Medulla oblongata (tissue), 1 donor: ENCODE data around the gene PIR.

Experiments used
- DNase-seq: peaks from one replicate; pipeline ENCODE4 v3.0.0-alpha.2; 2015; ENCODE audit errors: extremely low spot score

PIR gene

DNA sequence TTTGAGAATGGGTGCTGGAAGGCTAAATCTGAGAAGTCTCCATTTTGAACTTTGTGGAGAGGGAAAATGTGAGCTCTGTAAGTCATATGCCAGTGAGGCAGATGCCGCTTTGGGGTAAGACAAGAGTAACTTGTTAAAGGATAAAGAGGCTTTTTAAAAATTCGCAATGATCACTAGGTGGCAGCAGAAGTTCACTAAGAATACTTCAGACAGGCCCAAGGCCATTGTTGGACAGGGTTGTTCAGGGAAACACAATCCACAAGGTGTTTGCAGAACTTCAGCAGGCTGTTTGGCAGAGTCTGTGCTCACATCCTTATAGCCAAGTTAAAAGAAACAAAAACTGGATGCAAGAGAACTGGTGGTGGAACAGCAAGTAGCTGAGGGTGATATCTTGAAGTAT lies 144.1 kb downstream of the PIR start:
- DNase-seq = peak; percentile 86

- no peak for DNase-seq
Observed at GRCh38 chrX:15345976-15346375, 147.2 kb downstream of the PIR start.

GRCh38 chrX:15344106-15344505 lies 149.0 kb downstream of the PIR start:
- DNase-seq = no peak

GRCh38 chrX:15343075-15343476 lies 150.1 kb downstream of the PIR start:
- DNase-seq = no peak

GRCh38 chrX:15340867-15341266 lies 152.3 kb downstream of the PIR start:
- no peak for DNase-seq

- DNase-seq = peak; percentile 16
Observed at GRCh38 chrX:15336023-15336413, 157.1 kb downstream of the PIR start.

GRCh38 chrX:15335135-15336022 lies 157.8 kb downstream of the PIR start, which contains the start of gene PIGA:
TSS of gene PIGA (minus strand) at chrX:15335523. CDS start at chrX:15331930, 3,593 bp downstream.
- DNase-seq = peak; percentile 96
